ENCODE data around the gene CRB1. TPM values are rescaled to one million over a fixed set of nuclear protein-coding genes. Genes with fewer than 3 reads are reported as not detected.

CRB1 gene
- total RNA-seq, 1 experiment from 2014 or later: not detected

DNA sequence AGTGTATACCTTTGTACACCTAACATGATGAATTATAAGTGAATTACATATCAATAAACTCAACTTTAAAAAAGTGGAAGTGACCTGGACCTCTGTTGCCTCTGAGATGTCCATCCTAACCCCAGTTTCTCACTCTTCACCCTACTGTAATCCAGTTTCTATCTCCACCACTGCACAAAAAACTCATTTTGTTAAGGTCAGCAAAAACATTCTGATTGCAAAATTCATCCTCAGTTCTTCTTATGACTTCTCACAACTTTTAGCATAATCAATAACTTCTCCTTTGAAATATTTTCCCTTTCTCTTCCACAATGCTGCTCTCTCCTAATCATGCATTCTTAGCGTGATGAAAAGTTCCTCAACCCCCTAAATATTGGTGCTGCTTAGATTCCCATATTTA lies 129.8 kb downstream of the CRB1 start:
- H3K9me3 ChIP-seq (ENCODE audit: control insufficient read depth, low read depth, low read length): no peaks in the 10 kb centered on the region
- H4K20me1 ChIP-seq (ENCODE audit: control insufficient read depth, insufficient read depth, insufficient read length): no peaks in the 10 kb centered on the region
- Mint-ChIP-seq H3K4me3 (no peak overlapping the region), H3K36me3 (ENCODE audit: insufficient read depth in 1 of 3, low read depth in 3 of 3) (no peaks in the 10 kb centered on the region), H3K4me1 (peaks cover 2 to 4% of the 10 kb centered on the region in 2 experiments; a peak in 3 of 4 replicates), H3K27ac (no peak overlapping the region), H3K27me3 (ENCODE audit: low read depth) (no peaks in the 10 kb centered on the region), H3K9me3 (no peaks in the 10 kb centered on the region; a peak in 1 of 5 replicates)
- no peak overlapping the region for H2BK20ac ChIP-seq (ENCODE audit: low read depth, low read length, poor library complexity, severe bottlenecking)
- H3K4ac ChIP-seq (ENCODE audit: low read depth, low read length): no peak overlapping the region
- no peak overlapping the region for H4K8ac ChIP-seq (replicated peaks; ENCODE audit: insufficient read length, low read depth, low read length)
- H3K14ac ChIP-seq (ENCODE audit: insufficient read depth, low read length): no peak overlapping the region
- no CpG with 5 or more reads among the region's 1 CpG for WGBS (ENCODE audit: extremely low coverage, insufficient read length, low lambda C conversion rate)
- H2BK12ac ChIP-seq (ENCODE audit: insufficient read length, low read depth, low read length): no peak overlapping the region
- no peaks in the 10 kb centered on the region for H3K23me2 ChIP-seq (ENCODE audit: insufficient read length, low read depth, low read length, poor library complexity, severe bottlenecking)
- no peak overlapping the region for H3T11ph ChIP-seq (ENCODE audit: low read length)
- H3K56ac ChIP-seq (ENCODE audit: insufficient read length, low read depth, low read length): no peak overlapping the region
- no peak overlapping the region for H4K5ac ChIP-seq (ENCODE audit: insufficient read length, low read depth, low read length)
- H2AFZ ChIP-seq (ENCODE audit: low read length): no peak overlapping the region
- H2BK5ac ChIP-seq (ENCODE audit: insufficient read length, low read length): no peak overlapping the region
- H2BK15ac ChIP-seq (ENCODE audit: low read depth, low read length): no peak overlapping the region
- H3K9ac ChIP-seq (ENCODE audit: extremely low read depth, insufficient read length, low read length): no peak overlapping the region
- no peak overlapping the region for H3K23ac ChIP-seq (ENCODE audit: insufficient read length, low read depth, low read length)
- H3K27me3 ChIP-seq (ENCODE audit: insufficient read depth, low read length): no peaks in the 10 kb centered on the region
- H3K79me2 ChIP-seq (ENCODE audit: insufficient read depth, low read length): no peaks in the 10 kb centered on the region
- DNase-seq: no peak
- no peak overlapping the region for H4K91ac ChIP-seq (ENCODE audit: insufficient read length, low read depth, low read length)
- H3K18ac ChIP-seq (ENCODE audit: insufficient read length, low read depth, low read length): no peak overlapping the region
- H3K79me1 ChIP-seq (ENCODE audit: insufficient read depth, low read depth, low read length, poor library complexity, severe bottlenecking): no peaks in the 10 kb centered on the region
- no peaks in the 10 kb centered on the region; the same call in 1 of the 2 replicates for H3K4me1 ChIP-seq (ENCODE audit: insufficient read depth, low read length)
- H3K27ac ChIP-seq (ENCODE audit: insufficient read length, low read depth, low read length): no peak overlapping the region
- TF ChIP-seq, protein P1, sequence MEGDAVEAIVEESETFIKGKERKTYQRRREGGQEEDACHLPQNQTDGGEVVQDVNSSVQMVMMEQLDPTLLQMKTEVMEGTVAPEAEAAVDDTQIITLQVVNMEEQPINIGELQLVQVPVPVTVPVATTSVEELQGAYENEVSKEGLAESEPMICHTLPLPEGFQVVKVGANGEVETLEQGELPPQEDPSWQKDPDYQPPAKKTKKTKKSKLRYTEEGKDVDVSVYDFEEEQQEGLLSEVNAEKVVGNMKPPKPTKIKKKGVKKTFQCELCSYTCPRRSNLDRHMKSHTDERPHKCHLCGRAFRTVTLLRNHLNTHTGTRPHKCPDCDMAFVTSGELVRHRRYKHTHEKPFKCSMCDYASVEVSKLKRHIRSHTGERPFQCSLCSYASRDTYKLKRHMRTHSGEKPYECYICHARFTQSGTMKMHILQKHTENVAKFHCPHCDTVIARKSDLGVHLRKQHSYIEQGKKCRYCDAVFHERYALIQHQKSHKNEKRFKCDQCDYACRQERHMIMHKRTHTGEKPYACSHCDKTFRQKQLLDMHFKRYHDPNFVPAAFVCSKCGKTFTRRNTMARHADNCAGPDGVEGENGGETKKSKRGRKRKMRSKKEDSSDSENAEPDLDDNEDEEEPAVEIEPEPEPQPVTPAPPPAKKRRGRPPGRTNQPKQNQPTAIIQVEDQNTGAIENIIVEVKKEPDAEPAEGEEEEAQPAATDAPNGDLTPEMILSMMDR (conservative IDR thresholded peaks at IDR 0.05): no peak
- H2BK120ac ChIP-seq (ENCODE audit: low read depth, low read length, poor library complexity, severe bottlenecking): no peak overlapping the region
- H3K4me2 ChIP-seq (ENCODE audit: insufficient read depth, insufficient read length, low read length): no peak overlapping the region
- H2AK5ac ChIP-seq (ENCODE audit: insufficient read length, low read length): no peak overlapping the region
